Left kidney (tissue), 2 donors: Measurements from ENCODE around the gene OTC. TPM values are rescaled to one million over a fixed set of nuclear protein-coding genes. Genes with fewer than 3 reads are reported as not detected.

Experiments
- DNase-seq: peaks from one replicate; pipeline ENCODE4 v3.0.0-alpha.2; 2013
- polyA plus RNA-seq: library from polyadenylated mRNA; unstranded; fragments of 120-200 nt; gene quantifications from one replicate; pipeline ENCODE4 v1.2.1, GENCODE V29; 2013; ENCODE audit not compliant: insufficient read length

OTC gene
- polyA plus RNA-seq, 1 donor = not detected

- DNase-seq = no peak
Observed at GRCh38 chrX:38357747-38358673, 5.6 kb downstream of the OTC start.

GRCh38 chrX:38363046-38363445, 10.6 kb downstream of the OTC start:
- no peak for DNase-seq

GRCh38 chrX:38365954-38366353, 13.6 kb downstream of the OTC start:
- DNase-seq = no peak

- DNase-seq = no peak
Observed at GRCh38 chrX:38368774-38369173, 16.4 kb downstream of the OTC start.

- no peak for DNase-seq
Observed at GRCh38 chrX:38371641-38372040, 19.2 kb downstream of the OTC start.

- DNase-seq = no peak
Observed at GRCh38 chrX:38374431-38374830, 22.0 kb downstream of the OTC start.

- peak; percentile 6 for DNase-seq
Observed at GRCh38 chrX:38375891-38376290, 23.5 kb downstream of the OTC start.

- no peak for DNase-seq
Observed at GRCh38 chrX:38376747-38377146, 24.3 kb downstream of the OTC start.

GRCh38 chrX:38379088-38379487, 26.7 kb downstream of the OTC start:
- DNase-seq = no peak

GRCh38 chrX:38382663-38383062, 30.3 kb downstream of the OTC start:
- DNase-seq = no peak

- DNase-seq = no peak
Observed at GRCh38 chrX:38400389-38400910, 48.0 kb downstream of the OTC start.

GRCh38 chrX:38402118-38402517, 49.7 kb downstream of the OTC start:
- no peak for DNase-seq

GRCh38 chrX:38403834-38404233, 51.4 kb downstream of the OTC start:
- no peak for DNase-seq

GRCh38 chrX:38407126-38407525, 54.7 kb downstream of the OTC start:
- no peak for DNase-seq

GRCh38 chrX:38409289-38409688, 56.9 kb downstream of the OTC start:
- no peak for DNase-seq

- no peak for DNase-seq
Observed at GRCh38 chrX:38426785-38427184, 74.4 kb downstream of the OTC start.

GRCh38 chrX:38431525-38431924, 79.1 kb downstream of the OTC start:
- no peak for DNase-seq

- DNase-seq = no peak
Observed at GRCh38 chrX:38435130-38435529, 82.7 kb downstream of the OTC start.

GRCh38 chrX:38437093-38437492, 84.7 kb downstream of the OTC start:
- no peak for DNase-seq

GRCh38 chrX:38438321-38438720, 85.9 kb downstream of the OTC start:
- no peak for DNase-seq

GRCh38 chrX:38452603-38453002, 100.2 kb downstream of the OTC start:
- DNase-seq = no peak

- no peak for DNase-seq
Observed at GRCh38 chrX:38458071-38458470, 105.7 kb downstream of the OTC start.

GRCh38 chrX:38462257-38462656, 109.9 kb downstream of the OTC start:
- no peak for DNase-seq

GRCh38 chrX:38465686-38466085, 113.3 kb downstream of the OTC start:
- DNase-seq = no peak
